GM19395 (cell line): ENCODE results near the gene SHROOM3.

Experiments
- ATAC-seq: cut with Tn5 transposase; IDR thresholded peaks from one replicate; pipeline ENCODE4 v1.9.1; 2021; ENCODE audit warnings: mild to moderate bottlenecking, moderate library complexity; ENCODE audit not compliant: unreplicated experiment

The SHROOM3 gene

GRCh38 chr4:76737180-76737579 is 302.2 kb downstream of the SHROOM3 start:
- ATAC-seq, result no peak

GRCh38 chr4:76737771-76738085 is 302.7 kb downstream of the SHROOM3 start:
- no peak for ATAC-seq

- ATAC-seq, result no peak
Measured at GRCh38 chr4:76738086-76738931, 303.3 kb downstream of the SHROOM3 start.

DNA sequence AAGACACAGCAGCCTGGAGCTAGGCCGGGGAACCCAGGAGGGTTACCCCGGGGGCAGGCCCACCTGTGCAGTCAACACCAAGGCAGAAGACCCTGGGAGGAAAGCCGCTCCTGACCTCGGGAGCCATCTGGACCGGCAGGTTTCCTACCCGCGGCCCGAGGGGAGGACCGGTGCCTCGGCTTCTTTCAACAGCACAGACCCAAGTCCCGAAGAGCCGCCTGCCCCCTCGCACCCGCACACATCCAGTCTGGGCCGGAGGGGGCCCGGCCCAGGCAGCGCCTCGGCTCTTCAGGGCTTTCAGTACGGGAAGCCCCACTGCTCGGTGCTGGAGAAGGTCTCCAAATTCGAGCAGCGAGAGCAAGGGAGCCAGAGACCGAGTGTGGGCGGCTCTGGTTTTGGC is 305.2 kb downstream of the SHROOM3 start:
- ATAC-seq, result no peak

DNA sequence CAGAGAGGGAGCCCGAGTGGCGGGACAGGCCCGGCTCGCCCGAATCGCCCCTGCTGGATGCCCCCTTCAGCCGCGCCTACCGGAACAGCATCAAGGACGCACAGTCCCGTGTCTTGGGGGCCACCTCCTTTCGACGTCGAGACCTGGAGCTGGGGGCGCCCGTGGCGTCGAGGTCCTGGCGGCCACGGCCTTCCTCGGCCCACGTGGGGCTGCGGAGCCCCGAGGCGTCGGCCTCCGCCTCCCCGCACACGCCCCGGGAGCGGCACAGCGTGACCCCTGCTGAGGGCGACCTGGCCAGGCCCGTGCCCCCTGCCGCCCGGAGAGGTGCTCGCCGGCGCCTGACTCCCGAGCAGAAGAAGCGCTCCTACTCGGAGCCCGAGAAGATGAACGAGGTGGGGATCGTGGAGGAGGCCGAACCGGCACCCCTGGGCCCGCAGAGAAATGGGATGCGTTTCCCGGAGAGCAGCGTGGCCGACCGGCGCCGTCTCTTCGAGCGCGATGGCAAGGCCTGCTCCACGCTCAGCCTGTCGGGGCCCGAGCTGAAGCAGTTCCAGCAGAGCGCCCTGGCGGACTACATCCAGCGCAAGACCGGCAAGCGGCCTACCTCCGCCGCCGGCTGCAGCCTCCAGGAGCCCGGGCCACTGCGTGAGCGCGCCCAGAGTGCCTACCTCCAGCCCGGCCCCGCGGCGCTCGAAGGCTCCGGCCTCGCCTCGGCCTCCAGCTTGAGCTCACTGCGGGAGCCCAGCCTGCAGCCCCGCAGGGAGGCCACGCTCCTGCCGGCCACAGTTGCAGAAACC is 306.0 kb downstream of the SHROOM3 start:
- no peak for ATAC-seq

DNA sequence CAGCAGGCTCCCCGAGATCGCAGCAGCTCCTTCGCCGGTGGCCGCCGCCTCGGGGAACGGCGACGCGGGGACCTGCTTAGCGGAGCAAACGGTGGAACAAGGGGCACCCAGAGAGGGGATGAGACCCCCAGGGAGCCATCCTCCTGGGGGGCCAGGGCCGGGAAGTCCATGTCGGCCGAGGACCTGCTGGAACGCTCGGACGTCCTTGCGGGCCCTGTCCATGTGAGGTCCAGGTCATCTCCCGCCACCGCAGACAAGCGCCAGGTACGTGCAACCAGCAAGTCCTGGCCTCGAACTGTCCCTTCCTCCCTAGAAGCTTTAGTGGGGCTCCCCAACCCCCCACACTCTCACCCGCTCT is 306.6 kb downstream of the SHROOM3 start:
- ATAC-seq, result no peak

GRCh38 chr4:76744241-76744921 is 309.4 kb downstream of the SHROOM3 start:
- ATAC-seq, result no peak

DNA sequence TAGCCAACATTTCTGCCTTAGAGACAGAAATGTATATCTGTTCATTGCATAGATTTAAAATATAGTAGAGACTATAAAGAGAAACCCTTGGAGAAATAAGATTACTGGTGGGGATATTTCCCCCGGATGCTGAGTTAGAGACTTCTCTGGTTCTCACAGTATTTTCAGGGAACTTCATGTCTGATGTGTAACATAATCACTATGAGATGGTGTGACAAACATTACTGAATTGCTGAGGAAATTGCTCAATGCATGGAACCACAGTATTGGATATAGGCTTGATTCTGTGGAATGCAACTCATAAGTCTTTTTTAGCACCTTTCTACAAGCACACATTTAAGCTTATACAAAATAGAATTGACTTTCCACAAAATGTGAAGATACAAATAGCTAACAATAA is 310.2 kb downstream of the SHROOM3 start:
- ATAC-seq, result no peak

GRCh38 chr4:76747563-76747962 is 312.5 kb downstream of the SHROOM3 start:
- ATAC-seq, result no peak

- ATAC-seq, result no peak
Measured at GRCh38 chr4:76748649-76749048, 313.6 kb downstream of the SHROOM3 start.

- no peak for ATAC-seq
Measured at GRCh38 chr4:76749355-76749754, 314.3 kb downstream of the SHROOM3 start.

DNA sequence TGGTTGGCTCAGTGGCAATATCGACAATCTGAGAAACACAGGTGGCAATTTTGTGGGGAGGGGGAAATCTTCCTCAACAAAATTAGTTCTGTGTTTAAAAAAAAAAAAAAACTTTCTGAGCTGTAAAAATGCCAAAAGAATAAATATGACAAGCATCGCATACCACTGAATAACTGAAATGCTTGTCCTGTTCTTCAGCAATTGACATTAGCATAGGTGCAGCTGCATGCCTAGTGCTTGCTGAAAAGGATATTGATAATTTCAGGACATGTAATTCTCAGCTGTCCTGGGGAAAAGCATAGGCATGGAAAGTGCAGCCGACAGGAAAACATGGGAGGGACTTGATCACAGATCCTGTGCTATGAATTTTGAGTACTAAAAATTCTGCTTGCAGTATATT is 315.7 kb downstream of the SHROOM3 start:
- ATAC-seq, result no peak

- ATAC-seq, result no peak
Measured at GRCh38 chr4:76751612-76752343, 316.7 kb downstream of the SHROOM3 start.

GRCh38 chr4:76752861-76753501 is 318.0 kb downstream of the SHROOM3 start:
- ATAC-seq, result no peak

GRCh38 chr4:76753814-76754213 is 318.8 kb downstream of the SHROOM3 start:
- ATAC-seq, result no peak

GRCh38 chr4:76754439-76754838 is 319.4 kb downstream of the SHROOM3 start:
- no peak for ATAC-seq

- ATAC-seq, result no peak
Measured at GRCh38 chr4:76755756-76756155, 320.7 kb downstream of the SHROOM3 start.

DNA sequence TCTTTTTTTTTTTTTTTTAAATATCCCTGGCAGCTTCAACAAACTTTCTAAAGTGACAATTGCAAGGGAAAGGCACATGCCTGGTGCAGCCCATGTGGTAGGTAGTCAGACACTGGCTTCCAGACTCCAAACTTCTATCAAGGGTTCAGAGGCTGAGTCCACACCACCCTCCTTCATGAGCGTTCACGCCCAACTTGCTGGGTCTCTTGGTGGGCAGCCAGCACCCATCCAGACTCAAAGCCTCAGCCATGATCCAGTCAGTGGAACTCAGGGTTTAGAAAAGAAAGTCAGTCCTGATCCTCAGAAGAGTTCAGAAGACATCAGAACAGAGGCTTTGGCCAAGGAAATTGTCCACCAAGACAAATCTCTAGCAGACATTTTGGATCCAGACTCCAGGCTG is 321.4 kb downstream of the SHROOM3 start:
- no peak for ATAC-seq

- no peak for ATAC-seq
Measured at GRCh38 chr4:76757418-76757939, 322.4 kb downstream of the SHROOM3 start.

- no peak for ATAC-seq
Measured at GRCh38 chr4:76758290-76758882, 323.4 kb downstream of the SHROOM3 start.
